Activated CD8-positive, alpha-beta T cell treated with anti-CD3 and anti-CD28 coated beads, Interleukin-2, amount 10 ng/mL, durations not matched to agents 7 days and 5 days (primary cell): ENCODE results near the gene TAB3. TPM values are rescaled to one million over a fixed set of nuclear protein-coding genes. Genes with fewer than 3 reads are reported as not detected.

Source experiments
- ATAC-seq: fragments of 150-1000 bp; cut with Tn5 transposase; one replicate; pipeline ENCODE4 v1.10.0; 2021; ENCODE audit warnings: moderate library complexity
- CTCF ChIA-PET: fragments of 350-600 bp; sonication (Branson Sonifier 250); formaldehyde crosslinking; loops from one replicate; lab custom pipeline; 2021; ENCODE audit warnings: antibody characterized with exemption; lab: Charles Lee
- POLR2A ChIA-PET: fragments of 350-600 bp; sonication (Branson Sonifier 250); formaldehyde crosslinking; loops from one replicate; lab custom pipeline; 2021; ENCODE audit warnings: antibody characterized with exemption; lab: Charles Lee
- DNase-seq: peaks from one replicate; pipeline ENCODE4 v3.0.0-alpha.2; 2020
- H3K27ac Mint-ChIP-seq: one replicate; pipeline ENCODE4 v1.8.0; 2021; ENCODE audit warnings: mild to moderate bottlenecking, mixed read lengths
- H3K27me3 Mint-ChIP-seq: one replicate; pipeline ENCODE4 v1.8.0; 2021; ENCODE audit warnings: low read depth, mixed read lengths
- H3K36me3 Mint-ChIP-seq: one replicate; pipeline ENCODE4 v1.8.0; 2021; ENCODE audit warnings: low read depth, mixed read lengths
- H3K4me1 Mint-ChIP-seq: one replicate; pipeline ENCODE4 v1.8.0; 2021; ENCODE audit warnings: low read depth, mixed read lengths
- H3K4me3 Mint-ChIP-seq: one replicate; pipeline ENCODE4 v1.8.0; 2021; ENCODE audit warnings: mild to moderate bottlenecking, mixed read lengths
- H3K9me3 Mint-ChIP-seq: one replicate; pipeline ENCODE4 v1.8.0; 2022; ENCODE audit warnings: mixed read lengths; ENCODE audit not compliant: insufficient read depth
- total RNA-seq, 2 experiments: library from RNA; stranded (reverse); gene quantifications; one replicate each; pipeline ENCODE4 v1.2.3, GENCODE V29; 2021

TAB3 gene
- total RNA-seq, 2 experiments from 2014 or later: 13.2 to 16.9 TPM

GRCh38 chrX:30791296-30792278 is 97.5 kb downstream of the TAB3 start:
- Mint-ChIP-seq H3K36me3 (no peaks in the 10 kb centered on the region), H3K4me1 (no peaks in the 10 kb centered on the region), H3K27ac (no peak overlapping the region), H3K27me3 (no peaks in the 10 kb centered on the region), H3K9me3 (no peaks in the 10 kb centered on the region), H3K4me3 (no peak overlapping the region)
- ChIA-PET CTCF (no interaction called here), POLR2A (no interaction called here)
- no peak for ATAC-seq
- no peak for DNase-seq

GRCh38 chrX:30787012-30787411 is 102.0 kb downstream of the TAB3 start:
- DNase-seq (no peak), ATAC-seq (no peak)
- CTCF ChIA-PET: no interaction called here
- Mint-ChIP-seq H3K27ac (no peak overlapping the region), H3K4me1 (no peaks in the 10 kb centered on the region), H3K4me3 (no peak overlapping the region), H3K27me3 (no peaks in the 10 kb centered on the region), H3K9me3 (no peaks in the 10 kb centered on the region), H3K36me3 (no peaks in the 10 kb centered on the region)
- POLR2A ChIA-PET: no interaction called here

GRCh38 chrX:30786374-30786773 is 102.7 kb downstream of the TAB3 start:
- H3K27ac Mint-ChIP-seq: no peak overlapping the region
- no peak for DNase-seq
- H3K4me3 Mint-ChIP-seq: no peak overlapping the region
- ChIA-PET CTCF (no interaction called here), POLR2A (no interaction called here)
- H3K27me3 Mint-ChIP-seq: no peaks in the 10 kb centered on the region
- no peaks in the 10 kb centered on the region for H3K9me3 Mint-ChIP-seq
- H3K36me3 Mint-ChIP-seq: no peaks in the 10 kb centered on the region
- no peaks in the 10 kb centered on the region for H3K4me1 Mint-ChIP-seq
- no peak for ATAC-seq

GRCh38 chrX:30781711-30782444 is 107.2 kb downstream of the TAB3 start:
- DNase-seq (no peak), ATAC-seq (no peak)
- no peaks in the 10 kb centered on the region for H3K4me1 Mint-ChIP-seq
- no peak overlapping the region for H3K27ac Mint-ChIP-seq
- H3K27me3 Mint-ChIP-seq: no peaks in the 10 kb centered on the region
- ChIA-PET CTCF (no interaction called here), POLR2A (no interaction called here)
- H3K36me3 Mint-ChIP-seq: no peaks in the 10 kb centered on the region
- H3K4me3 Mint-ChIP-seq: no peak overlapping the region
- H3K9me3 Mint-ChIP-seq: no peaks in the 10 kb centered on the region

- H3K4me1 Mint-ChIP-seq: no peaks in the 10 kb centered on the region
- H3K36me3 Mint-ChIP-seq: no peaks in the 10 kb centered on the region
- no peak for ATAC-seq
- no peaks in the 10 kb centered on the region for H3K9me3 Mint-ChIP-seq
- POLR2A ChIA-PET: no interaction called here
- no peak overlapping the region for H3K4me3 Mint-ChIP-seq
- DNase-seq: no peak
- no peak overlapping the region for H3K27ac Mint-ChIP-seq
- no peaks in the 10 kb centered on the region for H3K27me3 Mint-ChIP-seq
- CTCF ChIA-PET: no interaction called here
Measured at GRCh38 chrX:30779453-30780030, 109.5 kb downstream of the TAB3 start.

GRCh38 chrX:30777575-30777974 is 111.5 kb downstream of the TAB3 start:
- ChIA-PET CTCF (no interaction called here), POLR2A (no interaction called here)
- no peak for DNase-seq
- no peak for ATAC-seq
- H3K36me3 Mint-ChIP-seq: no peaks in the 10 kb centered on the region
- no peaks in the 10 kb centered on the region for H3K27me3 Mint-ChIP-seq
- no peak overlapping the region for H3K4me3 Mint-ChIP-seq
- H3K4me1 Mint-ChIP-seq: no peaks in the 10 kb centered on the region
- no peaks in the 10 kb centered on the region for H3K9me3 Mint-ChIP-seq
- no peak overlapping the region for H3K27ac Mint-ChIP-seq

Other genes starting within 250 kb of the TAB3 start
- gene GK, start 235.8 kb downstream of the TAB3 start, total RNA-seq: 10 to 100 TPM; 10.7 to 12.0 TPM
- gene FTHL17, start 182.8 kb upstream of the TAB3 start, total RNA-seq: not detected